ENCODE measurements around the gene TENM4.

Gene TENM4

DNA sequence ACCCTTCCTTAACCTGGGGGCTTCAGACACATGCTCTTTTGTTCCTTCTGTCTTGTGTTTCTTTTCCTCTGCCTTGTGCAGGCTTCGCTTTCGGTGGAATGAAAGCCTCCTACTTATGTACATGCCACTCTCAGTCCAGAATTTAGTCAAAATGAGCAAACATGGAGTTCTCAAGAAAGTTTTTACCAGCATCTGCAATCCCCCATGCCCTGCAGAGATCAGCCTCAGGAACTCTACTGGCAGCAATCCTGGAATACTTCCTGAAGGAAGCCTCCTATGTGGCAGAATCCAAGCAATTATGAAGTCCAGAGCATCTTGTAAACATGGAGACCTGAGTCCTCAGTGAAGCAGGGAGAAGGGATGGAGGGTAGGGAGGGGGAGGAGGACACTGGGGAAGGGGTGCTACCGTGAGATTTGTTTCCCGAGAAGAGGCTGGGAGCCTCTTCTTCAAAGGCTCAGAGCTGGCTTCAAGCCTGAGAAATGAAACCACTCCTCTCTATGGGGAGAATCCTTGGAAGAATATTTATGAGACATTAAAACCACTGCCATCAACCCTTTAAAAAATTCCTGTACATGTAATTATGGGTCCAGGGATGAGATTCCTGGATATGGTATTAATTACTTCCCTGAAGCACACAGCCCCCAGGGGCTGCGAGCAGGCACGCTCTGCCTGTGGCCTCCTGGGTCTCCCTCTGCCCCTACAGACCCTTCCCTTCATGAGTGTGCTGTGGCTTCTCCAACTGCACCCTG is 58.4 kb downstream of the TENM4 start:
- DNase-seq: no peak

DNA sequence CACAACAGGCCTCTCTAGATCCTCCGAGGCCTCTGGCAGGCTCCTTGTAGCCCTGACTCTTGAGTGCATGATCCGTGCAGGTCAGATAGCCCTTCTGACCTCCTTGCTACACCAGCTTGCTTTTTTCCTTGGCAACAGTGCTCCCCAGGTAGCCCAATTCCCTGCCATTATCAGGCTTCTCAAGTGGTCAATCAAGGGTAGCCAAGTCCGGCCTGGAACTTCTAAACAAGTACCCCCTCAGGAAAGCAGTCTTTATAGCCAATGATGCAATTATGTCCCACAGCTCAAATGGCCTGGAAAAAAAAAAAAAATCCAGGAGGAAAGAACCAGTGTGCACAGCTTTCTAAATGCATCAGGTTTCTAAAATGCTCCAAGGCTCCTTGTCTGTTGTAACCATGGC is 59.8 kb downstream of the TENM4 start:
- DNase-seq: no peak

DNA sequence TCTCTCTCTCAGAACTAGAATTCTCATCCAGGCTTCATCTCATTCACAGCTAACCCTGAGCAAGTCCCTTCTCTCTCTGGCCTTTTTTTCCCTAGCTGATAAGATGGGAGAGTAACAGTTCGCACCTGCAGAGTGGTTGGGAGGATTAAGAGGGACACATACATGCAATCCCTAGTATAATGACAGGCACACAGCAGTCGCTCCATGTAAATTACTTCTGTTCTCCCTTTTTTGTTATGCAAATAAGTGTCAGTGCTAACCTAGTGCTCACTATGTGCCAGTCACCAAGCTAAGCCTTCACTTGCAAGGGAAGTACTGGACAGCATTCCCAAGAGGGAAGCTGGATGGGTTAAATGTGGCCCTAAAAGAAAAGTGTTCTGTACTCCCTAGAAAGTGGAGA is 63.4 kb downstream of the TENM4 start:
- DNase-seq: no peak

DNA sequence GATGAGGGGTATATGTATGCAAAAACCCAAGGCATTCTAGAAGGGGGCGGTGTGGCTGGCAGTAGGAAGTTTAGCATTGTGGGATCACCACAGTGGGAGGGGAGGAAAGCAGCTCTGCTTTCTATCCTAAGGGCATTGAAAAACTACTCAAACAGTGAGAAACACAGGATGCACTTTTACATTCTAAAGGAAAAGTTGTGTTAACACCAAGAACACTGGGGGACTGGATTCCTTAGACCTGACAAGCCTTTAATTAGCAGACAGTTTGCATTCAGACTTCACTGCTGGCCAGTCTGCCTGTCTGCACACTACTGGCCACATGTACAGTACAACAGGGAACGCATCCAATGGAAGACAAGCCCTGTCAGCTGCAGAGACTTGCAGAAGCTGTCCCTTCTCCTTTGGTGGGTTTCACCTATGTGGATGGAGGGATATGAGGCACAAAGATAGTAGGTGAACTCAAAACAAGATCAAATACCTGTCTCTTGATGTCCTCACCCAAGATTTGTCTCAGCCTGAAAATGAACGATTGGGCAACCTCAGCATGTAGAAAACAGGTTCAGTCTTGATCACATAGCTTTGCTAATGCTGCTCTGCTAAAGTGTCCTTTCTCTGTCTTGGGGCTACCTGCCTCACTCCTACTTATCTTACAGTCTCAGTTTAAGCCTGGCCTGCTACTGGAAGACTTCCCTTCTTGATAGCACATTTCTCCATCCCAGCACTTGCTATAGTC is 64.8 kb downstream of the TENM4 start:
- DNase-seq: no peak

DNA sequence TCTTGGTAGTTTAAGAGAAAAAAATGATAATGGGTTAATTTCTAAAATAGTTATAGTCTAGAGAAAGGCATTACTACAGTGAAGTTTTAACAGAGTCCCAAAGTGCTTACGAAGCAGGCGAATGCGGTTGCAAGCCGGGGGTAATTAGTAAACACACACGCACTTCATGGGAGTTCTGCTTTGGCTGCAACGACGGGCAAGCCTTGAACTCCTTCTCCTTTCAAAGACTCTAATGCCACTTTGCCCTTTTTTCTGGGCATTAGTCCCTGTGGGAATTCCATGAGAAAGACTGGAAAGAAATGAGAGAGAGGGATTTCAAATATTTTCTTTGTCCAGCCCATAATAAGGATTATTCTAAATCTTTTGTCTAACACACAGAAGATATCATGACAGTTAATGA is 66.1 kb downstream of the TENM4 start:
- DNase-seq: no peak

DNA sequence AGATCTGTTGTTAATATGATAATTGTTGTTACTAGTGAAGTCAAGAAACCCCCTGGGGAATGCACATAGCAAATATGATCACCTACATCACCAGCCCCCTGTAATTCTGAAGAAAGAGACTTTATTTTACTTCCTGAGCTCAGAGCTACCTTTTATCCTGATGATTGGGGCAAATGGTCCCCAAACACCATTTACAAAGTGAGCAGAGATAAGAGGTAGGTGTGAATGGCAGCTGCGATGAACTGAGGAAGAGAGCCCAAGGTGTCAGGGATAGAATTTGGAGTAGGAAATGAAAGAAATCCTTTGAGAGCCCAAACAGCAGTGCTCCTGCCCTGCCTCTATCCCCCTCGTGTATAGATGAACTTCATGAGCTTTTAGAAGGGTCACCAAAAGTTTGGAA is 69.1 kb downstream of the TENM4 start:
- DNase-seq: no peak

DNA sequence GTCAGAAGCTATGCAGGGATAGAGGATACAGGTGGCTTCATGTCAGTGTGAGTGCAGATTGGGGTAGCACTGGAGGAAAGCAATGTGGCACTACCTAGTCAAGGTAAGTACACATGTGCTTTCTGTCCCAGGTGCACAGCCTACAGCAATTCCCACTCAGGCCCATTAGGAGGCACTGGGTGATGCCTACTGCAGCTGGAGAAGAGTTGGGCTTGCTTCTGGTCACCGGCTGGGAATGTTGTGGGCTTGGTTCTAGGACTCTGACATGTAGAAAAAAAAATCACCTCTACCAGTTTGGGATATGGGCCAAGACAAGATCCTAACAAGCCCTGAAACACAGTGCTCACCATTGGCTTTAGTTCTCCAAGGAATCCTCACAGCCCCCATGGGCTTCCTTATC is 69.7 kb downstream of the TENM4 start:
- no peak for DNase-seq

DNA sequence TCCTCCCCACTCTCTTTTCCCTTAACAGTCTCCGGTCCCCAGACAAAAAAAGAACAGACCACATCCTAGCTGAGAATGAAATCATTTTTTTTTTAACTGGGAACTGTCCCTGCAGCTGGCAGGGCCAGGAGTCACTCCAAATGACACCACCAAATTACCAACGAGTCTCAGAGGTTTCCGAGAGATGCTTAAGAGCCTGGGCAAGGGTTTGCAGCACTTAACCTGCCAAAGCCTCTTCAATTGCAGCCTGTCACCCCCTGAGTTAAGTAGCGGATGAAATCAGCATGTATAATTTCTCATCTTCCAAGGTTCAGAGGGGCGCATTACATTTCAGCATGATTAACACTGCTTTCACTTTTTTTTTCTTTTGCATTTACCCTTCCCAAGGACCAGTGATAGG is 71.8 kb downstream of the TENM4 start:
- no peak for DNase-seq

DNA sequence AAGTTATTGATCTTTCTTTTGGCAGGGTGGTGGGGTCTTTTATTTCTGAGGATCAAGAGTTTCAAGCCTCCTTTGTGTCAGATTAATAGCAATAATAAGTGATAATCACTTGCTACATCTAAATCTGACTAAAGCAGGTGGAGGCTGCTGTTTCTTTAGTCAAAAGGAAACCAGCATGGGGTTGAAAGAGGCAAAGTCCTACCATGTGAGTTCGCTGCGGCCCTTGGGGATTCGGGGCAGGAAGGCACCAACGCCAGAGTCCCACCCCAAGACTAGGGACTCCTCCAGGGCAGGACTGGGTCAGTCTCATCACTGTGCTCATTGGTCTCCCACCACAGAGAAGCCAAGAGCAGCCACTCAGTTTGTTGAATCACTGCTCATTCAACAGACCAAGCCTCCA is 73.0 kb downstream of the TENM4 start:
- DNase-seq: no peak

DNA sequence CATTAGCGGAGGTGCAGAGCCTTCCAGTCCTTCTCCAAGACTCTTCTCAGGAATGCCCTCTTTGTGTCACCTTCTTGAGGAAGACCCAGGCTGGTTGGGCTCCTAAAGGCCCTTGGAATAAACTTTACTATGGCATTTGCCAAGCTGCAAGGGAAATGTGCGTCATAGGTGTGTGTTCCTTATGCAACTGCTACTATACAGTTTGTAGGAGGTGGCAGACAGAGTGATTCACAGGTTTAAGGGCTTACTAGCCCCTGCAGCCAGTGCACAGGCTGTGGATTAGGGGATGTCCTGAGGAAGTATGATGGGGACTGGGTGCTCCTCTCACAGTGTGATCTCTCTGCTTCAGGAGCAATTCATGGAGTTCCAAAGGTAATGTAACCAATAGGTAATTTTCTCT is 74.6 kb downstream of the TENM4 start:
- no peak for DNase-seq

DNA sequence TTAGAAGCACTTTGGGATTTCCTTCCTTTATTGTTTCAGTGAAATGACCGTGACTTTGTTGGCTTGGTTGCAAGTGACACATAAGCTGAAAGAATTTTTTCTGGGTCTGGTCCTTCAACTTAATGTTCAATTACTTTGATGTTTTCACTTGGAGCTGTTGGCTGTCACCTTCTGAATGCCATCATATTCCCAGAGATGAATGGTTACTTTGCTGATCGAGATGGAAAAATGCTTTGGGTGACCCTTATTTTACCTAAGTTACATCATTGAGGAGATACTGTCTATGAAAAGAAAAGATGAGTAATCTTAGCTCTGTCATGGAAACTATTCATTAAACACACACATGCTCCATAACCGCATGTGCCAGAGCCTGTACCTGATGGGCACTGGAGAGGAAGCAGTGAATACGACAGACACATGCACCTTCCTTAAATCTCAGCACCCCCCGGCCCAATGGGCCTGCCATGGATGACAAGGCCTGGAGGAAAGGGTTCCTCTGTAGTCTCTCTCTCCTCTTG is 76.9 kb downstream of the TENM4 start:
- no peak for DNase-seq

DNA sequence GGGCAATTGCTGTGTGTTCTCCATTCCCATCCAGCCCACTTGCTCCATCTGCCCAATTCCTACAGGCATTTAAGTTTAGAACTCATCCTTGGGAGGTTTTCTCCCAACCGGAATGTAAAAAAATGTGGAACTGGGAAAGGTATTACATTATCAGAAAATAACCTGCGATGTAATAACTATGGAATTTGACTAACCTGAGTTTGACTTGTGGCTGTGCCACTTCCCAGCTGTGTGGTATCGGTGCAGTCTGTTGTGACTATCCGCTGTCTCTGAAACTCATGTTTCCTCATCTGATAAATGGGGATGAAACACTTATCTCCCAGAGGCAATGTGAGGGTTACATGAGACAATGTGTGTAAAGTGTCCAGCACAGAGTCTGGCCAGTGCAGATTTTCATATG is 77.6 kb downstream of the TENM4 start:
- no peak for DNase-seq

DNA sequence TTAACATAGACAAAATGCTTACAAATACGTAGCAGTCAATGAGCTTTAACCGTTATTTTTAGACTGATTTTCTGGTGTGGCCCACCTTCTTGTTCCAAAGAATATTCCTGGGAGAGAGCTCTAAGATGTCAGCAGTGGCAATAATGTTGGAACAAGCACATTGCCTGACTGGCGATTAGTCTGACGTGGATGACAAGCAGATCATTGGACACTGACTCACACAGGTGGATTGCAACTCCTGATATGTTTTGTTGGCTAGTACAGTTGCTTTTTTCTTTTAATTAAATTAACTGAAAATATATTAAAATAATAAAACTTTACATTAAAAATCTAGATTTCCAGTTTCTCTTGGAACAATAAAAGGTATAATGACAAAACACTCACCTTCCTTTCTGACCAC is 78.0 kb downstream of the TENM4 start:
- no peak for DNase-seq

DNA sequence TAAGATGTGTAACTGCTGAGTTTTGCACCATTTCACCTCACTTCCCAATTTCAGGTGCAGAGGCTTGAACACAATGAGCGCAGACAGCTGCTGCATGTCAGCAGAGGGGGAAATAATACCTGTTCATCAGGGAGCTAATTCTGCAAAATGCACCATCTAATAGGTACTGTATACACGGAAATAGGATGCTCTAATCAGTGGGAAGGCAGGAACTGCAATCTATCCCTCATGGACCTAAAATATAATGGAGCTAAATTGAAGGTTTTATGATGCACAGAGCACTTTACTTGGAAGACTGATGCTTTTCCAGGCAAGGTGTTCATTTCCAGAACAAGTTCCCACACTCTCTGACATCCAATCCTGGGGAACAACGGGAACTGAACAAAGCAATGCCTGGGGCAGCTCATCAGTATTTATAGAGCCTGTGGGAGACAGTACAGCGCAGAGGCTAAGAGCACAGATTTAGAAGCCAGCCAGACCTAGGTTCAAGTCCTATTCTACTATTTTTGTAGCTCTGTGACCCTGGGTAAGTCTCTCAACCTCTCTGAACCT is 78.5 kb downstream of the TENM4 start:
- DNase-seq: no peak

DNA sequence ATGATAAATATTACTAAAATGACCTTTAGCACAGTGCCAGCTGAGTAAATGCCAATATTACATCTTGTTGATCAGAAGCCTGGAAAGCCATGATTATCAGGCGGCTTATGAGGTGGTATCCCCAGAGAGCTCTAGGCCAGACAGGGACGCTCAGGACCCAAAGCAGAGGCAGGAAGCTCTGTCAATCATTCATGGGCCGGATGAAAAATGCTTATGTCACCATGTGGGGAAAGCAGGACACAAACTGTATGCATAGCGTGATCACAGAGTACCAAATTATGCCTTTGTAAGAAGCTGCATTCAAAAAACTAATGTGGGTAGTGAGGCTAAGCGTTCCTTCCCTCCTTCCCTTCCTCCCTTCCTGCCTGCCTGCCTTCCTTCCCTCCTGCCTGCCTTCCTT is 82.6 kb downstream of the TENM4 start:
- DNase-seq: no peak

DNA sequence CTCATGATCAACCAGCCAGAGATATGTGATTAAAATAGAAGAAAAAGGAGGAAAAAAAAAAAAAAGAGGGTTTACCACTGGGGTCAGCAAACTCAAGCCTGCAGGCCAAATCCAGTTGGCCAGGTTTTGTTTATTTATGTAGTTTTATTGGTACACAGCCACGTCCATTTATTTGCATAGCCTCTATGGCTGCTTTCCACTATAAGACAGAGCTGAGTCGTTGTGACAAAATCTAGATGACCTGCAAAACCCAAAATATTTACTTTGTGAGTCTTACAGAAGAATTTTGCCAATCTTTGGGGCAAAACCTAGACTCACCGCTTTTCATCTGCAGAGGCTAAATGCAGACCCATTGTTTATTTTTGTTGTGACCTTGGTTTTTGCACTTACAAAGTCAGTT is 87.1 kb downstream of the TENM4 start:
- DNase-seq: no peak

DNA sequence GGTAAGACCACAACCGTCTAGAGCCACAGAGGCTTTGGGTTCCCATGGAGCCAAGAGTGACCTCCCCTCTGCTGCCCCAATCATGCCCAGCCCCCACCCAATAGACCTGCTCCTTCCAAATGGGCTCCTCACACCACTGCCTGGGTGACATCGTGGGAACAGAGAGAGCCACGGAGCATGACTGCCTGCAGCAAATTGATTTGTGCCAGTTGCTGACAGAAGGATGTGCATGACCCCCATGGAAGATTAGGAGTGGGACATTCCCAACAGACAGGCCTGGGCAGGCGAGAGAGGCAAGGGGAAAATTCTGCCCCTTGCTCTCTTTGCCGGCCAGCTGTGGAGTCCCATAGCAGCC is 88.5 kb downstream of the TENM4 start:
- no peak for DNase-seq

DNA sequence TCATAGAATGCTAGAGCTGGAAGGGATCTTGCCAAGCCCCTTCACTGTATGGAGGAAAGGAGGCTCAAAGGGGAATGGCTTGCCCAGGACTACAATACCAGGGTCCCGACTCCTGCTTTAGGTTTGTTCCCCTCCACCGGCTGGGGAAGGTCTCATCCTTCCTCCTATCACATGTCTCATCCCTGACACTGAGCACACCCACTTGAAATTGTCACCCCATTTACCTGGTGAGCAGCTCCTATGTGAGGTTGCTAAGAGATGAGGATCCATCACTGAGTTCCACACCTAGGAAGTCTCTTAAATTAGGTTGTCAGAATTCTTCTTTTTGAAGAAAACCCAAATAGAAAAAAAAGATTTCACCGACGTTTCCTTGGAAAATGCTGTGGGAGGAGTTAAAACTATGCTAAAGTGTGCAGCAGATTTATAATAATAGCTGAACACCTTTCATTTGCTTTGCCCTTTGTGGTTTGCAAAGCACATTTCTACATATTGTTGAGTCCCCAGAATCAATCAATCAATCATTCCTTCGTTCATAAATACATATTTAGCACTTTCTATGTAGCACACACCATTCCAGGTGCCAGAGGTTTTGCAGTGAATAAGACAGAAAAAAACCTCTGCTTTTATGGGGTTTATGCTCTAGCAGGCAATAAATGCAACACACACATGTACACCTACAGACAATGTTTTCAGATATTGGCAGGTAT is 91.7 kb downstream of the TENM4 start:
- DNase-seq: no peak

DNA sequence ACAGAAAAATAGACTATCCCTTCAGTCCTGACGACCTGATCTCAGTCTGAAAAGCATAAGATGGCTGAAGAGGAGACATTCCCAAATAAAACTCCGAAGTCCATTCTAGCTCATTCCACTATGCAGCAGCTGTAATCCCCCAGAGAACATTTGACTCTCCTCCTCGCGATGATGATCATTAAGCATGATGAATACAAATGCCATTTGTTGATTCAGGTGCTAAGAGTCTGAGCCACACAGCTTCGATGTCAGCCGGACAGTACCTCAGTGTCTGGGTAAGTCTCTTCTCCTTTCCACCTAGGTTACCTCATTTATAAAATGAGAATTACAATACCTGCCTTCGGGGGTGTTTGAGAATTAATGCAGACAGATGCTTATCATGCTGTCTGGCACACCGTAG is 94.8 kb downstream of the TENM4 start:
- no peak for DNase-seq

DNA sequence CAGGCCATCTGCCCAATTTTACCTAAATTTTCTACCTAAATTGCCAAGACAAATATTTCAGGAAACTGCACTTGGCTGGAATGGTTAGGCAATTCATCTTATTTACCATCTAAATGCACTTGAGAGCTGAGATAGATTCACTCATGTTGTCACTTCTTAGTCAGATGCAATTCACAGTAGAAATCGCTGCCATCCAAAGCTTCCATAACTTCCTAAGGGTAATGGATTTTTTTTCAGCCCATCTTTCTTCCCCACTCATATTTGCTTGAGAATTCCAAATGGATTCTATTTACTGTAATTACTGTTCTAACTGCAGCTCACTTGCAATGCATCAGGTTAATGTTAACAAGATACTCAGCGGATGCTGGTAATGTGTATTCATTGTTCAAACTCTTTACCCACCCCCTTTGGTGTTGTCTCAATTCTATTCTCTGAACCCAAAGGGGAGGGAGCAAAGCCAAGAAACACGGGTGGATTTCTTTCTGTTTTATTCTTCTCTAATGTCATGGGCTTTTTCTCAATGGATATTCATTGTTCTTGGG is 96.0 kb downstream of the TENM4 start:
- DNase-seq: no peak

DNA sequence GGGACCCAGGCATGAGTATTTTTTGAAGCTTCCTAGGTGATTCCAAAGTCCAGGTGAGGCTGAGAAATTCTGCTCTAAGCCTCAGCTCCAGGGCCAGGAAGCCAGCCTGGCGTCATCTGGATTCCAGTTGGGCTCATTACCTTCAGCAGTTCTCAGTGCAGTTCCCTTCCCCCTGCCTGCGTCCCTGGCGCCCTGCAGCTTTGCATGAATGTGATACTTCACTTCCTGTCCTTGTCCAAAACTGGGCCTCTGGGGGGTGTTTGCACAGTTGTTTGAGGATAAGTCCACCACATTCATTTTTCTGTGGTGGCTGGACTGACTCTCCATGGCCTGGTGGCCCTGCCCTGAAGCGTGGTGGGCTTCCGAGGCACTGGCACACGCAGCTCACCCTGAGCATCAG is 98.1 kb downstream of the TENM4 start:
- DNase-seq: no peak

DNA sequence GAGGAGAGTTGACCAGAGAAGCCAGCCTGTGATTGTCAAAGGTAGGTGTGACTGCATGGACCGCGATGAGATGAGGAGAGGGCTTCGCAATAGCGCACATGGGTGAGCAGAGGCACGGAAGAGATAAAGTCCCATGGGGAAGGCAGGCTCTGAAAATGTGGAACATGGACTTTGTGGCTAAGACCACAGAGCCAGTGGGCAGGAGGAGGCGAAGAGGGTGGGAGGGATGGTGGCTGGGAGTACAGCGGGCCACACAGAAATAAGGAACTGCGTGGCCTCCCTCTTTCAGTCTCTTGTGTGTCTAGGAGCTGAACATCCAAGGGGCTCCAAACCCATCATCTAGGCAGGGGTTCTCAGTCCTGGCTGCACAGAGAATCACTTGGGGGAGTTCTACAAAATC is 98.6 kb downstream of the TENM4 start:
- DNase-seq: no peak

DNA sequence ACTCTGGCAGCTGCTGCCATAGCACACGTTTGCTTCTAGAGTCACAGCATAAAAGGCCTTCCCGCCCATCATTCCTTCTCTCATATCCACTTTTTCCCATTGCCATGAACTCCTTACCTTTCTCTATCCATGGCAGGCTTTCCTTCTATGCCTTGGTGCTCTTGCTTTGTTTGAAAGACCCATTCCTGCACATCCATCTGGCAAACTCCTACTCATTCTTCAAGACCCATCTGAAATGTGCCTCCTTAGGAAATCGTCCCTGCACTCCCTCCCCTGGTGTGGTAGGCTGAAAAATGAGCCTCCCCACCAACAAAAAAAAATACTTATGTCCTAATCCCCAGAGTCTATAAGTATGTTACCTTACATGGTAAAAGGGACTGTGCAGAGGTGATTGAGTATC is 100.3 kb downstream of the TENM4 start:
- DNase-seq: no peak
